ENCODE results near the gene IPO4.

GRCh38 chr14:24226473-24226872 lies 37.9 kb upstream of the IPO4 start:
- no peak for TF ChIP-seq POLR2A (IDR thresholded peaks at IDR 0.05)
- TF ChIP-seq, protein P1, sequence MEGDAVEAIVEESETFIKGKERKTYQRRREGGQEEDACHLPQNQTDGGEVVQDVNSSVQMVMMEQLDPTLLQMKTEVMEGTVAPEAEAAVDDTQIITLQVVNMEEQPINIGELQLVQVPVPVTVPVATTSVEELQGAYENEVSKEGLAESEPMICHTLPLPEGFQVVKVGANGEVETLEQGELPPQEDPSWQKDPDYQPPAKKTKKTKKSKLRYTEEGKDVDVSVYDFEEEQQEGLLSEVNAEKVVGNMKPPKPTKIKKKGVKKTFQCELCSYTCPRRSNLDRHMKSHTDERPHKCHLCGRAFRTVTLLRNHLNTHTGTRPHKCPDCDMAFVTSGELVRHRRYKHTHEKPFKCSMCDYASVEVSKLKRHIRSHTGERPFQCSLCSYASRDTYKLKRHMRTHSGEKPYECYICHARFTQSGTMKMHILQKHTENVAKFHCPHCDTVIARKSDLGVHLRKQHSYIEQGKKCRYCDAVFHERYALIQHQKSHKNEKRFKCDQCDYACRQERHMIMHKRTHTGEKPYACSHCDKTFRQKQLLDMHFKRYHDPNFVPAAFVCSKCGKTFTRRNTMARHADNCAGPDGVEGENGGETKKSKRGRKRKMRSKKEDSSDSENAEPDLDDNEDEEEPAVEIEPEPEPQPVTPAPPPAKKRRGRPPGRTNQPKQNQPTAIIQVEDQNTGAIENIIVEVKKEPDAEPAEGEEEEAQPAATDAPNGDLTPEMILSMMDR (IDR thresholded peaks at IDR 0.05), result no peak

Measured in right lobe of liver (tissue), 4 donors.